GF-D8 (cell line): ENCODE results near the gene SP110.
A peak's percentile ranks its signal among the peaks of the same experiment; 100 is the strongest.
"Not testable (repeated sequence)": the region's sequence is repeated elsewhere in the genome, so short reads cannot be mapped to it uniquely, and the experiment has no call there.

Source experiments
- DNase-seq: peaks from one replicate; lab custom pipeline; 2025; lab: John Stamatoyannopoulos, UW

The SP110 gene

DNA sequence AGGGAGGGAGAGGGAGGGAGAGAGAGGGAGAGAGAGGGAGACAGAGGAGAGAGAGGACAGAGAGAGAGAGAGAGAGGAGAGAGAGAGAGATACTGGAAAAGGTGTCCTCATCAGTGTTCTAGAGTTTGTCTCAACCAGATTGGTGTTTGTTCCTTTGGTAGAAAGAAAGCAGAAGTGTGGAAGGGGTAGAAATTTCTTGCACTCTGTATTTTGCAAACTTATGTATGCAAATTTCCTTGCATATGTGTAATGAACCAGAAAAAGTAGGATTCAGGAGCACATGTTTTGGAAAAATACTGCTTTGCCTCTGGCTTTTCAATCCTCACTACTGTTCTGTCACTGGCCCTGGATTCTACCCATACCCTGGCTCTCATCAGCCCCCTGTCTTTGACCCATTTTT, 4.7 kb upstream of the SP110 start:
- no peak for DNase-seq

- not testable (repeated sequence) for DNase-seq
Observed at GRCh38 chr2:230222829-230223228, 3.0 kb upstream of the SP110 start.

DNA sequence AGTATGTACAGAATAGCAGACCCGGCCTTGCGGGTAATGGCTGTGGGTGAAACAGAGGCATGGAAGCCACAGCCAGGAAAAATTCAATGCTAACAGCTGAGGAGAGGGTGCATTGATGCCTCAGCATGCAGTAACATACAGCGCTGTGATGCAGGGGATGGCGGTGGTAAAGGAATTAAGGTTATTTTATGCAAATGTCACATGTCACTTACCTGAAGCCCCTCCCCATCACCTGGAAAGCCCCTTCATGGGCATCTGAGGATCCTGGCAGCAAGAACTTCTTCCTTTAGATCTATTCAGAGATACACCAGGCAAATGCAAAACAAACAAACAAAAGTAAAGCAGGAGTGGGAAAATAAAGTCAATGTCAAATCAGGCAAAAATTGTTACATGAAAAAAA, 1.7 kb upstream of the SP110 start:
- no peak for DNase-seq

- DNase-seq, result no peak
Observed at GRCh38 chr2:230220347-230220969, 674 bp upstream of the SP110 start.

- peak; percentile 46 for DNase-seq
Observed at GRCh38 chr2:230218421-230218820, 1.4 kb downstream of the SP110 start.

GRCh38 chr2:230217424-230217823, 2.4 kb downstream of the SP110 start:
- no peak for DNase-seq

DNA sequence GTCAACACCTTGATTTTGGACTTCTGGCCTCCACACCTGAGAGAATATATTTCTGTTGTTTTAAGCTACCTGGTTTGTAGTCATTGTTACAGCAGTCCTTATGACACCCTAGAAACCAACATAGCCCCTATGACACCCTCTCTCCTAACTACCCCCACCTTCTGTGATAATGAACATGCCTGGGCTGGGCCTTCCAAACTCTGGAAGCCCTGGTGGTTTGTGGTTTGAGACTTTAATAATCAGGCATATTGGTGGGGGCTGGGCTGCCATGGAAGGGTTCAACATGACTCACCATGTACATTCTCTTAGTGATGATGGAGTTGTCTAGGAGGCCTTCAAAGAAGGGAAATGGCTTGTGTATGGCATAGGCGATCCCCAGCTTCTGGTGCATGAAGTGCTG, 3.3 kb downstream of the SP110 start:
- DNase-seq, result no peak

GRCh38 chr2:230209422-230210051, 10.2 kb downstream of the SP110 start:
- peak; percentile 17 for DNase-seq

- DNase-seq, result no peak
Observed at GRCh38 chr2:230208576-230208975, 11.2 kb downstream of the SP110 start.

- DNase-seq, result no peak
Observed at GRCh38 chr2:230205721-230206120, 14.1 kb downstream of the SP110 start.

DNA sequence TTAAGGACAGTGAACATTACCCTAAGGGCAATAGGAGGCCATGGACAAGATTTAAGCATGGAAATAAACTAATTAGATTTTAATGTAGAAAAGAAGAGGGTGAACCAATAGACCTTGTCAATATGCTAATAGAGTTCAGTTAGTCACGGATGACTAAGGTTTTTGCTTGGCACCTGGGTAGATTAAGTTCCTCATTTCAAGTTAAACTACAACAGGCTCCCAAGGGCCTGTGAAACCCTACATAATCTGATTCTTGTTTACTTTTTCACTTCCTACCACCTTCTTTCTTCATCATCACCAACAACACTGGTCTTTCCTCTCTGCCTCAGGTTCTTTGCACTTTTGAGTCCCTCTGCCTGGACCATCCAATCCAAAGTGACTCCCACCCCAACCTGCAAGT, 14.8 kb downstream of the SP110 start:
- peak; percentile 47 for DNase-seq

DNA sequence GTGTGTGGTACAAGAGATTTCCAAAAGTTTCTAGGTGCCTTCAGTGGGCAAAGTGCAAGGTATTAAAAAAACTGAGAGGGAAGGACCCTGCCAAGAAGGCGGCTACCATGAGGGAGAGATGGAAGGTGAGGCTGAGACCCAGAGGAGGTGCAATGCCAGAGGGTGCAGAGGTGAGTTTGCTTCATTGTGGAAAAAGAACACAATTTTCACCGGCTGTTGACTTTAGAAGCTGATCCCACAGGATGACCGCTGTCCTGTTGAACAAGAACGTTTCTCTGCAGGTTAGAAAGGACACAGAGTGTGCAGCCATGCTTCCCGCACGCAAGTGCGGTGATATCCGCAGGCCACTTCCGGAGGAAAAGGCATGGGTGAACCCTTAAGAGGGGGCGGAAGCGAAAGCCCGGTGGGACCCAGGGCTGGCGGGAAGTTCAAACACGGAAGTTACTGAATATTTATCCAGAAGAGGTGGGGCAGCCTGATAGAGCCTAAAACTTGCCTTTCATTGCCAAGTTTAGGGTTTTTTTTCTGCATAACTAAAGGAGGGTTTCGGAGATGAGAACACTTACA, 16.6 kb downstream of the SP110 start:
- DNase-seq, result no peak

GRCh38 chr2:230202430-230203109, 17.2 kb downstream of the SP110 start:
- DNase-seq, result no peak

GRCh38 chr2:230184727-230185578, 34.8 kb downstream of the SP110 start:
- no peak for DNase-seq

GRCh38 chr2:230181195-230181594, 38.6 kb downstream of the SP110 start:
- DNase-seq, result no peak

DNA sequence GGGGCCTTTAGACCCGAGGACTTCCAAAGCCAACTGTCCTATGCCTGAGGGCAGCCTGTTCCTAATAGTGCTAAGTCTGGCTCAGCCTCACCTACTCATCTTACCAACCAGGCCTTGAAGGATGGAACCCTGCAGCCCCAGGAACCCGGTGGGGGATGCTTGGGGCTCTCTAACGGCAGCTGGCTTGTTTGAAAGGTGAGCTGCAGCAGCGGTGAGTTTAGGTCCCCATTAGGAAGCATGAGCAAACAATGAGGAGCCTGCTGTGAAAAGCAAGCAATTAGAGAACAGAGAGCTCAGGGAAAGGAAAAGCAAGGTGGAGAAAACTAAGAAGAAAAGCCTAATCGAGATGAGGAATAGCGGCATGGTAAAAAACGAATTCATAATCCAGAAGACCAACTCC, 39.9 kb downstream of the SP110 start:
- no peak for DNase-seq

GRCh38 chr2:230178546-230179485, 41.0 kb downstream of the SP110 start:
- DNase-seq, result no peak

DNA sequence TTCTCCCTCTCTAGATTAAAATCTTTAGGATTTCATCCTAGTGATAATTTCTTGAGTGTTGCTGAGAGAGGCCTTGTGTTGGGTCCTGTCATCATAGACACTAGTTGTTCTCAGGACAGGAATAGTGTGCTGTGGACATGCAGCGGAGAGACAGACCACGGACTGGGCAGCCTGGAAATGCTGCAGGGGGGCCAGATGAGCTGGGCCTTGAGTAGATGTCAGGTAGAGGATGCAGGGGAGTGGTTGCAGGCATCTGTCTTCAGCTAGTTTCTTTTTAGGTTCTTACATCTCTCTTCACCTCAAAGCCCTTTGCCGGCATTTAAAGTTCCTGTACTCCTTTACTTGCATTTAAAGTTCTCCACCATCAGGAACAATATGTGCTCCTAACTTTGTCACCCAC, 42.8 kb downstream of the SP110 start:
- no peak for DNase-seq

DNA sequence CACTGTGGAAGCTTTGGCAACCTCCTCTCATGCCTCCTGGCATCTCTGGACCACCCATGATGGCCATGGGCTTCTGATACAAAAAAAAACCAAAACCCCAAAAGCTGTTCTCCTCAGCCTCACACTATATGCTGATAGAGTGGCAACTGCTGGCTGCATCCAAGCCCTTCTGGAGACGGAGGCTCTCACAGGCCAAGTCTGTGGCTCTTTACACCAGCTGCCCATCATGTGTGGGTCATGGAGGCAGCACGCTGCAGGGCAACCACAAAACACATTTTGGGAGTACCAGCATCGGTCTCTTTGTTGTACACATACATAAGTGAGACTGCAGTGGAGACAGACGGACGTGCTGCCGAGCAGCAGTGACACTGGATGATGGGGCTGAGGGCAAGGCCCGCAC, 45.3 kb downstream of the SP110 start:
- DNase-seq, result no peak

- DNase-seq, result no peak
Observed at GRCh38 chr2:230172852-230173251, 46.9 kb downstream of the SP110 start.

DNA sequence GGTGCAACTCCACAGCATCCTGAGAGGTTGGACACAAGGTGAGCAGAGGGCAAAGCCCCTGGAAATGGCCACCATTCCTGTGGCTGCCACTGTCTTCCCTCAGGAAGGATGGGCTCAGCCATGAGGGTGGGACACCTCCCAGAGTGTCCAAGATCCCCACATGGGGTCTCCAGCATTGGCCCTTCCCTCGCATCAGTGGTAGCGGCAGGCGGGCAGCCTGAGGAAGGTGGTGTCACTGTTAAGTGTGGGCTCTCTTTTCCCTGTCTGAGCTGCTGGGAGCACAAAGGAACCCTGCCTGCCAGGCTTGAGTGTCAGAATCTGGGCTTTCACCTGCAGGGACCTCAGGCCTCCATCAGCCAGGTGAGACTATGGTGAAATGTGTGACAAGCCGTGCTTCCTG, 47.6 kb downstream of the SP110 start:
- DNase-seq, result no peak
